GM21529 (cell line): ENCODE results near the gene PCDHAC2.

ENCODE experiments used
- ATAC-seq: cut with Tn5 transposase; IDR thresholded peaks from one replicate; pipeline ENCODE4 v1.9.1; 2021; ENCODE audit not compliant: unreplicated experiment

PCDHAC2 gene

DNA sequence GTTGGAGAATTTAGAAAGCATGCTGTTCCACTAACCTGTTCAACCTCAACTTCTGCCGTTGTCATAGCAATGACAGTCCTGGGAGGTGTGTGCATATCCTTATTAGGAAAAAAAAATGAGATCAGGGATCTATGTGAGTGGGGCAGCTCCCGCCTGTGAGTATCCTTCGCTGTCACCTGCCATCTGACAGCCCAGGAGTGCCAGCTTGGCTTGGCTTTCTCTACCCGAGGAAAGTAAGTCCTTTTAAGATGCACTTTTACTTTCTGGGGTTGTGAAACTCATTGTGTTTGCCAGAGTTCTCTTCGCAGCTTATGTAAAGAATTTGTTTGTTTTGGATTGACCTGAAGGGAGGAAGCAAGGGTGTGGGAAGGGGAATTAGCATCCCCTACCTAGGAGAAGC, 21.8 kb downstream of the PCDHAC2 start:
- no peak for ATAC-seq

DNA sequence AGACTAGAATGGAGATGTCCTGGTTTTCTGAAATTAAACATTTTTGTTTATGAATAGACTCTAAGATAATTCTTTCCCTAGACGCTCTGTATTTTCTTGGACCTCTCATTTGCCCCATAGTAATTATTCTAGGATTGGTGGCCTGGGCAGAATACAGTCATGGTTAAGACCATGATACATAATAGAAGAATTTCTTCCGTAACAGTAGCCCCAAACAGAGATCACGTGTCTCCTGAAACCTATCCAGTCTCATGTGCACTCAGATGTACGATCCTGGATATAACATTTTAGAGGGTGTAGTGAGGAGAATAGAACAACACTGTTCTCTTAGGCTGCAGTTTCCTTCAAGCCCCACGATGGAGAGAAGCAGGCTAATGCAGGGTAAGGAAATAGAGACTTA, 22.3 kb downstream of the PCDHAC2 start:
- ATAC-seq = no peak

GRCh38 chr5:140989254-140990020, 23.2 kb downstream of the PCDHAC2 start:
- no peak for ATAC-seq

GRCh38 chr5:140992828-140993227, 26.6 kb downstream of the PCDHAC2 start:
- no peak for ATAC-seq

GRCh38 chr5:140996060-140996459, 29.8 kb downstream of the PCDHAC2 start:
- no peak for ATAC-seq

GRCh38 chr5:140998921-140999410, 32.7 kb downstream of the PCDHAC2 start:
- ATAC-seq = no peak

DNA sequence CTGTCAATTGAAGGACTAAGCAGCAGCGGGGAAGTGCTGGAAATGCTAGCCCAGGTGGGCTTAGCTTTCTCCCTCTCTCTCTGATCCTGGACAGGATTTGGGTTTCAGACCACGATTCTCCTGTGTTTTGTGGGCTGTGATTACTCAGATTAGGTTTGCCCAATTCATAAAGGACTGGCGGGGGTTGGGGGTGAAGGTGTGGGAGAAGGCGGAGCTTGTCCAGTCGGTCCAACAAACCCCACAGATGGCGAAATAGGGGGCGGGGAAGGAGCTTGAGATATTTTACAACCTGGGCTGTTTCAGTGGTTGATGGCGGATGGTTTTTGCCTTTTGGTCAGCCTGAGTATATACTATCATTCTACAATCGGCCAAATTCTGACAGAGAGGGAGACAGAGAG, 35.2 kb downstream of the PCDHAC2 start:
- ATAC-seq = no peak

DNA sequence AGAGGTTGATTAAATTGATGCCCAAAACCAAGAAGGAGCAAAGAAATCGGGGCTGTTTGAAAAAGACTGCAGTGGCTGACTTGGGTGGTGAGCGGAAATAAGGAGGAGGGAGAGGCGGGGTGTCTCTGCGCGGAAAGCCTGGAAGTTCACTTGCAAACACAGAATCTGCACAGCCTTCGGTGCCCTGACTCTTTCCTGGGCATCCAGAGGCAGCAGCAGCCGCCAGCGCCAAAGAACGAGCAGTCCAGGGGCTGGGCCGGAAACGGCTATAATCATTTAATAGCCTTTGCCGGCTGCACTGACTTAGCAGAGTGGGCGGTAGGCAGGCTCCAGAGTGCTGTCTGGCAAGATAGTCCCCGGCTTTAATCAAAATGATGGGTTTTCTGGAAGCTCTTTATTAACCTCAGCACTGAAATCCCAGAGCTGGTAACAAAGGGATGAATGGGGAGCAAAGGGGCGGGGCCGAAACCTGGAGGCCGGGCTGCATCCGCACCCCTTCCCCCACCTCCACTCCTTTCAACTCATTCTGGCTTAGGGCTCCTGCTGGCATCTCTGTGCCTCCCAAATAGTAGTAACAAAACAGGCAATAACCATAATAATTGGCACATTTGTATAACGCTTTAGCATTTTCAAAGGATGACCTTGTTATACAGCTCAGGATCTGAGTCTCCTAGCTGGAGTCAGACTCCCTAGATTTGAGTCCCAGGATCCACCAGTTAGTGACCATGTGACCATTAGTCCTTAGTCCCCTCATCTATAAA, 35.7 kb downstream of the PCDHAC2 start:
- no peak for ATAC-seq

DNA sequence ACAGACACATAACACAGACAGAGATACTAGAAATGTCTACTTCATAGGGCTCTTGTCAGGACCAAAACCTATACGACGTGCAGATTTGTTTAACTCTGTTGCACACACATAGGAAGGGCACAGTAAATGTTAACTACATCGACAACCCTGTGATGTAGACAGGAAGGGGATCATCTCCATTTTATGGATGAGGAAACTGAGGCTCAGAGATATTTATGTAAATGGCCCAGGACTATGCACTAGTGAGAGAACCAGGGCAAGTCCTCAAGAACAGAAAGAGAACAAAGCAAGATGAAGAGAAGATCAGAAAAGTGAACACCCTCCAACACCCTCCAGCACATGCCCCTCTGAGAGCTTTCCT, 36.3 kb downstream of the PCDHAC2 start:
- ATAC-seq = no peak

- ATAC-seq = no peak
Measured at GRCh38 chr5:141003031-141003430, 36.8 kb downstream of the PCDHAC2 start.

- ATAC-seq = no peak
Measured at GRCh38 chr5:141003791-141004611, 37.7 kb downstream of the PCDHAC2 start.

DNA sequence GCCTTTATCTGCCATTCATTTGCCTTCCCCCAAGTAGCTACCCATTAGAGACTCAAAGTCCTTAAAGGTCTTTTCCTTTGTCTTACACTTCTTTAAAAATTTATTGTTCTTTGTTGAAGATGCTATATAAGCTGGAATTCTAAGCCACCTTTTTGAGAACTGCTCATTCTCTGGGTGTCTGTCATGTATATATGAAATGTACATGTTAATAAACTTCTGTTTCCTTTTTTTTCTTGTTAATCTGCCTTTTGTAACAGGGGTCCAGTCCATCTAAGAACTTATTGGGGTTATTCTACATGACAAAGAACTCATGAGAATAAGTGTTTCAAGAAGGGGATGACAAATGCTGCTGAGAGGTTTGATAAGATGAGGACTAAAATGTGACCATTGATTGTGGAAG, 41.5 kb downstream of the PCDHAC2 start:
- no peak for ATAC-seq

DNA sequence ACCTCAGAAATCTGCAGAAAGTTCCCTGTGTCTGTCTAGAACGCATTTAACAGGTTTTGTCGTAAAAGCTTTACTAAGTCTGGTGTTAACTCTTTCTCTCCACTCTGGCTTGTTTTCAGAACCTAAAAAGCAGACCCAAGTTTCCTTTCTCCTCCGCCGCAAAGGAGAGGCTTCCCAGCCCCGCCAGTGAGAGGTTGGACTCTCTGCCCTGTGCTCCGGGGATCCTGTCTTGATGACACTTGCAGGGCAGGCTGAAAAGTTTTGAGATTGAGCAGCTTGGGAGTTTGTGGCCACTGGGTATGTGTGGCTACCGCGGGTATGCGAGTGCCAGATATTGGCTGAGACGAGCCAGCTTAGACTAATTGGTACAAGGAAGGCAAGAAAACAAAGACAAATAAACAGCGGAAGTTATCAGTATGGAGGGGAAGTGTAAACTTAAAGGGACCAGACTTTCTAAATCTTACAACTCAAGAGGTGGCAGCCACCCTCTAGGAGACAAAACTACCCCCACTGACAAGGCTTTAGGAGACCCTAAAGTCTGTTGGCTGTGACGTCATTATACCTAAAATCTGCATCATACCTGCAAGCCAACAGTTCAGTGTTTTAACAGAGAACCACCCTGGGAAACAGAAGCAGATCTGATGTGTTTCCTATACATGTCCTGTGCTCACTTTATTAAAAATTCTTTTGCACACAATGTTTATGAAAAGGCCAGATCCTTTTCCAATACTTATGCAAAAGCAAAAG, 43.9 kb downstream of the PCDHAC2 start:
- ATAC-seq = no peak

DNA sequence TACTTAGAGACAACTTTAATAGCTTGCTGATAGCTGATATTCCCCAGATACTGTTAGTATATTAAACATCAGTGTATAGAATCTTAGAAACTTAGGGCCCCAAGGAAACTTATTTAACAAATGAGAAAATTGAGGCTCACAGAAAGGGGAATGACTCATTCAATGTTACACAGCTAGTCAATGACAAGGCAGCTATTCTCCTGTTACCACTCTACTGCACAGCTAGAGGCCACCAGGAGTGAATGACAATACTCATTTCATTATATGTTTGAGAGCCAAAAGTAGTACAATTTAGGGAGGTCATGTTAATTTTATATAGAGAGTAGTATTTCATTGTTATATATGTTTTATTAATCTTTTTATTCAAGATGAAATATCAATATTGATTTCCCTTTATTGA, 51.7 kb downstream of the PCDHAC2 start:
- ATAC-seq = no peak
